ENCODE results near the gene DIPK1A. TPM values are rescaled to one million over a fixed set of nuclear protein-coding genes. Genes with fewer than 3 reads are reported as not detected.

The DIPK1A gene
- total RNA-seq, 2 experiments from 2014 or later: 11.6 TPM

DNA sequence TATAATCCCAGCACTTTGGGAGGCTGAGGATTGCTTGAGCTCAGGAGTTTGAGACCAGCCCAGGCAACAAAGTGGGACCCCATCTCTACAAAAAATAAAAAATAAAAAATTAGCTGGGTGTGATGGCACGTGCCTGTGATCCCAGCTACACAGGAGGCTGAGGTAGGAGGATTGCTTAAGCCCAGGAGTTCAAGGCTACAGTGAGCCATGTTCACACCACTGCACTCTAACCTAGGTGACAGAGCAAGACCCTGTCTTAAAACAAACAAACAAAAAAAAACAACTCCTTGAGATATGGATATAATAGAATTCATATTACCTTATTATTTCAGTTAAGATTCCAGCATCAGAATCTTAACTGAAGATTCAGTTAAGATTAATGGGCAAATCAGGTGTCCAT, 77.1 kb downstream of the DIPK1A start:
- no peak for ATAC-seq (ENCODE audit: low read depth)
- no peak for DNase-seq
- no peaks in the 10 kb centered on the region for H3K27me3 Mint-ChIP-seq
- no peaks in the 10 kb centered on the region for H3K9me3 Mint-ChIP-seq
- no peak overlapping the region for H3K27ac Mint-ChIP-seq
- peaks cover 20% of the 10 kb centered on the region for H3K4me1 Mint-ChIP-seq
- H3K36me3 Mint-ChIP-seq: peaks cover 6% of the 10 kb centered on the region
- no peak overlapping the region for H3K4me3 Mint-ChIP-seq
- POLR2A ChIA-PET: interaction anchor here (1.6 kb wide), 1 partner anchor 77 kb away, joined by 9 read pairs; the partner anchor contains the start of gene DIPK1A

DNA sequence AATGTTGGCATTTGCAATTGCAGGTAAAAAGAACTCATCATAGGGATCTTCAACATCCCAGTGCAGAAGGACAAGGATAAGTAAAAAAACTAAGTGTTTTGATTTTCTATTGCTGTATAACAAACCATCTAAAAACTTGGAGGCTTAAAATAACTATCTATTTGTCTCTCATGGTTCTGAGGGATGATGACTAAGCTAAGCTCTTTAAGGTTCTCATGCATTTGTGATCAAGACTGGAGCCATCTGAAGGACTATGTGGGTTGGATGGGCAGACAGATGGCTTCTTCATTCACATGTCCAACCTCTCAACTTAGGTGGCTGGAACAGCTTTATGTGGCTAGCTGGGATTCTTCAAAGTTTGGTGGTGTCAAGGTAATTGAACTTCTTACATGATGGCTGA, 78.0 kb downstream of the DIPK1A start:
- Mint-ChIP-seq H3K4me3 (no peak overlapping the region), H3K9me3 (no peaks in the 10 kb centered on the region), H3K27me3 (no peaks in the 10 kb centered on the region), H3K27ac (peak overlapping the region; percentile 10), H3K36me3 (peaks cover 6% of the 10 kb centered on the region), H3K4me1 (peaks cover 20% of the 10 kb centered on the region)
- ATAC-seq (ENCODE audit: low read depth) (no peak), DNase-seq (no peak)
- POLR2A ChIA-PET: interaction anchor here (1.6 kb wide), 1 partner anchor 78 kb away, joined by 9 read pairs; the partner anchor contains the start of gene DIPK1A

DNA sequence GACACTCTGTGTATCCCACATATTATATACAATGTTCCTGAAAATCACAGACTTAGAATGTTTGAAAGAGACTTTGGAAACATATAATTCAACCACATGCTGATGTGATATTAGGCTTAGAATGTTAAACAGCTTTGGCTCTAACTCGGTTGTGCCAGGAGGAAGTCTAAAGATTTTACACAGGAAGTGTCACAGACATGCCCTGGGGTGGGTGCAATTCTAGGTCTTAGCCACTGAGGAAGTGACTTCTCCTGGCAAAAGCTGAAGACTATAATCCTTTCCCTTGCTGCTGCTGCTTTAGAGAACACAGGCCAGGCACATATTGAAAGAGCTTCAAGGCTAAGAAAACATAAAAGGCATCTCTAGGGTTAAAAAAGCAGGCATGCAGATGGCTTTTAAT, 78.4 kb downstream of the DIPK1A start:
- H3K4me3 Mint-ChIP-seq: no peak overlapping the region
- ATAC-seq (ENCODE audit: low read depth) (peak; percentile 94), DNase-seq (no peak)
- H3K4me1 Mint-ChIP-seq: peaks cover 24% of the 10 kb centered on the region
- H3K36me3 Mint-ChIP-seq: peaks cover 6% of the 10 kb centered on the region
- H3K27me3 Mint-ChIP-seq: no peaks in the 10 kb centered on the region
- no peaks in the 10 kb centered on the region for H3K9me3 Mint-ChIP-seq
- no peak overlapping the region for H3K27ac Mint-ChIP-seq
- POLR2A ChIA-PET: interaction anchor here (1.6 kb wide), 1 partner anchor 78 kb away, joined by 9 read pairs; the partner anchor contains the start of gene DIPK1A

DNA sequence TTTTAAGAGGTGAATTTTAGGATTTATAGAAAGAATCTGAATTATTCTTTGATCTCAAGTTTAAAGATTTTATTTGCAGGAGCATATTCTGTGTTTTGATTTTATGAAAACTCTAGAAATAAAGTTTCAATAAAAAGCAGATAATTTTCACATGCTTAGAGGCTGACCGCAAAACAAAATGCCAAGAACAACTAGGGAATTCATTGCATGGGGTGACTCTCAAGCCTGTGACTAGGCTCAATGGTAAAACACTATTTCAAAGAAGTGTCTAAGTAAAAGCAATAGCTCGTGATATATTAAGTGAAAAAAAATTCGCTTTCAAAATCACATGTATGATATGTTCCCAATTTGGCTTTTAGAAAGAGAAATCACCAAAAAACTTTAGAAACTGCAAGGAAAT, 79.9 kb downstream of the DIPK1A start:
- DNase-seq: no peak
- no peaks in the 10 kb centered on the region for H3K27me3 Mint-ChIP-seq
- ATAC-seq (ENCODE audit: low read depth): no peak
- H3K4me1 Mint-ChIP-seq: peaks cover 32% of the 10 kb centered on the region
- no peaks in the 10 kb centered on the region for H3K9me3 Mint-ChIP-seq
- POLR2A ChIA-PET: no interaction called here
- H3K27ac Mint-ChIP-seq: no peak overlapping the region
- no peak overlapping the region for H3K4me3 Mint-ChIP-seq
- peaks cover 4% of the 10 kb centered on the region for H3K36me3 Mint-ChIP-seq

DNA sequence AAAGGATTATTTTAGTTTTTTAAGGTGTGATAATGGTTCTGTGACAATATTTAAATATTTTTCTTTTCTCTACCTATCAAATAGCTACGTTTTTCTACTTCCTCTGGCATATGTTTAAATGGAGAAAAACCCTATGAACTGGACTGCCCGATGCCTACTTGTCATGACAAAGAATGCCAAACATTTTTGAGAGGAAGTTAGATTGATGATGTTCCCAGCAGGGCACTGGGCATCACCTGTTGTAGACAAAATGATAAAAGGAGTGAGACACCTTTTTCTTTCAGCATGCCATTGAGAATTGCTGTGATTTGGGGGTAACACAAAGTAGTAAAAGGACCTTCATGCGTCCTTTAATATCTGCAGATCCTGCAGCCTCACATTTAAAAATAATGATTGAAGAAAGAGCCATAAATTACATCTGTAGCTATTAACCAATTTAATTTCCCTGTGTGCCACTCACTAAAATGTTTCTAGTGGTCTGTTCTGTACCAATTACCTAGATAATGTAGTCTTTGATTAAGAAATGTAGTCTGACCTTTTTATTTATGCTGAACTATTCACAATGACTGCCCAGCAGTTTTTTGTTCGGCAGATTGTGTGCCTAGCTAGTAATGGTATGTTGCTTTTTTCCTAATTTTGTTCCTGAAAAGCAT, 81.8 kb downstream of the DIPK1A start:
- ATAC-seq (ENCODE audit: low read depth) (no peak), DNase-seq (no peak)
- Mint-ChIP-seq H3K9me3 (no peaks in the 10 kb centered on the region), H3K36me3 (peaks cover 13% of the 10 kb centered on the region), H3K4me3 (no peak overlapping the region), H3K4me1 (peaks cover 32% of the 10 kb centered on the region), H3K27ac (no peak overlapping the region), H3K27me3 (no peaks in the 10 kb centered on the region)
- POLR2A ChIA-PET: no interaction called here

DNA sequence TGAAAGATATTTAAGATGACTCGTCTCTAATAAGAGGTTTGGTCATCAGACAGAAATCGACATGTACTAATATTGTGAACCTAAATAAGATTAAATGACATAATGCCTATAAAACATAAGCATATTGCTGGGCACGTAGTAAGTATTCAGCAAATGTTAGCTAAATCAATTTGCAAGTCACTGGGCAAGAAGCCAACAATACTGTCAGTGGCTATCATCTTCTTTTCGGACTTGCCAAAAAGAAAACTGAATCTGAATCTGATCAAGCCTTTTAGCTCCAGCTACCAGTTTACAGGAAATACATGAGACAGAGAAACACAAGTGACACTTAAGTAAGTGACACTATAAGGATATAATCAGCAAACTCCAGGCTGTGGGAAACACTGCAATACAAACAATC, 83.5 kb downstream of the DIPK1A start:
- H3K4me1 Mint-ChIP-seq: peaks cover 23% of the 10 kb centered on the region
- no peaks in the 10 kb centered on the region for H3K9me3 Mint-ChIP-seq
- no peaks in the 10 kb centered on the region for H3K27me3 Mint-ChIP-seq
- ATAC-seq (ENCODE audit: low read depth): no peak
- peaks cover 21% of the 10 kb centered on the region for H3K36me3 Mint-ChIP-seq
- peak overlapping the region; percentile 63 for H3K4me3 Mint-ChIP-seq
- no peak for DNase-seq
- POLR2A ChIA-PET: interaction anchor here (0.5 to 2.4 kb wide), 3 partner anchors 31 to 467 kb away, joined by 3 to 14 read pairs (median 3); partner anchors contain the start of gene DIPK1A
- peak overlapping the region; percentile 72 for H3K27ac Mint-ChIP-seq

DNA sequence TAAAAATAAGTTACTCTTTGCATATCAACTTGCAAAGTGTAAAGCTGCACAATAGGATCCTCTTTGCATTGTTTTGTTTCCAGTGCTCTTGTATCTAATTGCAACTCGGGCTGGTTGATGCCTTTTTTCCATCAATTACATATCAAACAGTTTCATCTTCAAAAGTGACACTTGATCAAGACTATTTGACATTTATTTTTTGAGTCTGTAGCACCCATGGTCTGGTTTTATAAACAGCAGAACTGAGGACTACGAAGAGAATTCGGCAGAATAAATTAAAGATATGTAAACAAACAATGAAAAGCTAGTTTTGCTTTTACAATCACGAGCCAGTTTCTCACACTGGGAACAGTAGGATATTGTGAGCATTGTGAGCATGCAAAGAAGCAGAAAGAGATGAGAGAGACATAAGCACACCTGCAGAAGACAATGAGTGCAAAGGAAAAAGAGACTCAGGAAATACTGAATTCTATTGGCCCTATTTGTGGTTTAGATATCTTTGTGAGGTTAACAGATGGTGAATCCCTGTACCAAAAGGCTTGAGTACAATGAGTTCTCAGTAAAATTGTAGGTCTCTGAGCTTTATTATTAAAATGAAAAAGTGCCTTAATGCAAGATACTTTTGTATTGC, 84.1 kb downstream of the DIPK1A start:
- no peaks in the 10 kb centered on the region for H3K27me3 Mint-ChIP-seq
- peak overlapping the region; percentile 72 for H3K27ac Mint-ChIP-seq
- peaks cover 19% of the 10 kb centered on the region for H3K4me1 Mint-ChIP-seq
- ATAC-seq (ENCODE audit: low read depth) (peak; percentile 36), DNase-seq (no peak)
- POLR2A ChIA-PET: interaction anchor here (0.5 to 2.4 kb wide), 3 partner anchors 31 to 468 kb away, joined by 3 to 14 read pairs (median 3); partner anchors contain the start of gene DIPK1A
- peak overlapping the region; percentile 63 for H3K4me3 Mint-ChIP-seq
- no peaks in the 10 kb centered on the region for H3K9me3 Mint-ChIP-seq
- H3K36me3 Mint-ChIP-seq: peaks cover 27% of the 10 kb centered on the region

DNA sequence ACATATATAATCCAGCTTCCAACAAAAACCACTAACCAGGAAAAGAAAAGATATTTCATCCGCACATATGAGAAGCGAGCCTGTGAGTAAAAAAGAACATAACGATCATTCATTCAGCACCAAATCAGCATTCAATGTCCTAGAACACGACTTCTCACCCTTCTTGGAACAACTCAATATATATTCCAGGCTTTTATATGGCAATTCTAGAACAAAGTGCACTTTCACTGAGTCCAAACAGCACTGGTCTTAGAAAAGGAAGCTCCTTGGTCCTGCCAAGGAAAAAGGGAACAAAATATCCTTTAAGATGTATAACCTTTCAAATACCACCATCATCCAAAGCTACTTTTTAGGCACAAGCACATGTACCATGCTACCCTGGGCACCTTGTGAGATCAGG, 84.9 kb downstream of the DIPK1A start:
- no peak for DNase-seq
- H3K4me3 Mint-ChIP-seq: no peak overlapping the region
- no peak for ATAC-seq (ENCODE audit: low read depth)
- POLR2A ChIA-PET: interaction anchor here (0.6 to 2.4 kb wide), 2 partner anchors 85 to 196 kb away, joined by 3 to 14 read pairs; partner anchors contain the start of gene DIPK1A
- H3K4me1 Mint-ChIP-seq: peaks cover 18% of the 10 kb centered on the region
- no peaks in the 10 kb centered on the region for H3K9me3 Mint-ChIP-seq
- no peaks in the 10 kb centered on the region for H3K27me3 Mint-ChIP-seq
- H3K27ac Mint-ChIP-seq: no peak overlapping the region
- peaks cover 29% of the 10 kb centered on the region for H3K36me3 Mint-ChIP-seq

DNA sequence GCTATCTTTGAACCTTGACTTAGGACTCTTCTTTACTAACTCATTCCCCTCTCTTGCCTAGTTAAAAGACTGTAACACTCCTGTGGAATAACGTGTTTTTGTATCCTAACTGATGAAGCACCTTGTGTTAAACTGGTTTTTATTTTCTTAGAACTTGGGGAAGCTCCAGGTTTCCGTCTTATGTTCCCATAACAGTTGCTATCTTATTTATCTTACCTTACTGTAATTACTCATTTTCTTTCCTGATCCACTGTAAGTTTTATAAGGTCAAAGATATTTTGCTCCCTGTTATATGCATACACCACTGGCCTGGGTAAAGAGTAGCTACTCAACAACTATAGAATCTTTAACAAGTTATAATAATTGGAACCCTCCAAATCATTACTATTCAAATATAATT, 86.3 kb downstream of the DIPK1A start:
- Mint-ChIP-seq H3K4me3 (no peak overlapping the region), H3K4me1 (peaks cover 18% of the 10 kb centered on the region), H3K9me3 (no peaks in the 10 kb centered on the region), H3K27me3 (no peaks in the 10 kb centered on the region), H3K27ac (no peak overlapping the region), H3K36me3 (peaks cover 25% of the 10 kb centered on the region)
- ATAC-seq (ENCODE audit: low read depth) (no peak), DNase-seq (no peak)
- POLR2A ChIA-PET: no interaction called here

DNA sequence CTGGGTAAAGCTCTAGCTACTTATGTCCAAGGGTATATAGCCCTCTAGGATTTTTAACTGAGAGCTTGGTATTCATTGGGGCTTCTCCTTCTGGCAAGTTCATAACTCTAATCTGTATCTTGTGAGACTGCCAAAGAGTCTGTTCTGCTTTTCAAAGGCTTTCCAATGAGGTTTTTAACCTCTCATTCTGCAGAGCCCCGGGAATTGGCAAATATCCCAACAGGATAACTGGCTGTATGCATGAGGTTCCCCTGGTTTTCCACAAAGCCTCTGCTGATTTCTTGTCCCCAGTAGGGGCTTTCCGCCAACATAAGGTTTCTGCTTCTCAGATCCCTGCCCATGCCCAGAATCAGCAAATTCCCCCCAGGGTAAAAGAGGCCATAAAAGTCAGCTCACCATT, 88.5 kb downstream of the DIPK1A start:
- no peak for ATAC-seq (ENCODE audit: low read depth)
- Mint-ChIP-seq H3K9me3 (no peaks in the 10 kb centered on the region), H3K27me3 (no peaks in the 10 kb centered on the region), H3K4me3 (no peak overlapping the region), H3K27ac (no peak overlapping the region), H3K4me1 (peaks cover 8% of the 10 kb centered on the region), H3K36me3 (peaks cover 25% of the 10 kb centered on the region)
- DNase-seq: no peak
- POLR2A ChIA-PET: no interaction called here

DNA sequence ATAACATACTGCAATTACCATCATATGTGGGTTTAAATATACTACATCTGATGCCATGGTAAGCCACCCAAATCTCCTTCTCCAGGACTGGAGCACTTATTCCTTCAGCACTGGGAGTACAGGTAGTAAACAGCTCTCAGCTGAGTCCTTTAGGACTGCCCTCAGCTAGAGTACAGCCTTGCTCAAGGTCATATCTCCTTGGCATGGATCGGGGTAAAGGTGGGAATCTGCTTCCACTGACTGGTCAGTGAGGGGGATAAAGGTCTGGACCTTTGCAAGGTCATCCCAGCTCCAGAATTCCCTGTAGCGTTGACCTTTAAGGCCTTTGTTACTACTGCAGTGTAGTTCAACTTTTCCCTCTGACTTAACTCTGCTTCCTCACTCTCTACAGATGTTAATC, 90.7 kb downstream of the DIPK1A start:
- Mint-ChIP-seq H3K4me1 (peaks cover 3% of the 10 kb centered on the region), H3K27me3 (no peaks in the 10 kb centered on the region), H3K9me3 (no peaks in the 10 kb centered on the region), H3K27ac (no peak overlapping the region), H3K4me3 (no peak overlapping the region), H3K36me3 (peaks cover 25% of the 10 kb centered on the region)
- ATAC-seq (ENCODE audit: low read depth): no peak
- POLR2A ChIA-PET: interaction anchor here (0.7 kb wide), 1 partner anchor 92 kb away, joined by 4 read pairs; no protein-coding TSS in a partner anchor
- no peak for DNase-seq

DNA sequence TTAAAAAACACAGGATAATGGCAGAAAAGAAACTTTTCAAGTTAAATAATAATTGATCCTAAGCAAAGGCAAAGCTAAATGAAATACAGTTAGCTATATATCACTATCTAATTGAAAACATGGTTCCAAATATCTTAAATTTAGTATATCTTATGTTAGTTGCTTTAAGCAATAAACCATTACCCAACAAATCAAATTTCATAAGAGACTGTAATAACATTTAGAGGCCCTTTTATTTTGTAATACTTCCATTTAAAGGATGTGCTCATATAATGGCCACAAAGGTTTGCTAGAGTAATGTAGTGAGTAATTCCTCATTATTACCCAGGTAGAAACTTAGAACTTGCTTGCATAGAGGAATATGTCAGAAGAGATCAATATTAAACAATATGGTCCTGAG, 97.1 kb downstream of the DIPK1A start:
- no peaks in the 10 kb centered on the region for H3K9me3 Mint-ChIP-seq
- no peaks in the 10 kb centered on the region for H3K27me3 Mint-ChIP-seq
- no peak overlapping the region for H3K4me3 Mint-ChIP-seq
- H3K27ac Mint-ChIP-seq: no peak overlapping the region
- DNase-seq: no peak
- peaks cover 8% of the 10 kb centered on the region for H3K4me1 Mint-ChIP-seq
- H3K36me3 Mint-ChIP-seq: peaks cover 8% of the 10 kb centered on the region
- POLR2A ChIA-PET: no interaction called here
- ATAC-seq (ENCODE audit: low read depth): no peak

DNA sequence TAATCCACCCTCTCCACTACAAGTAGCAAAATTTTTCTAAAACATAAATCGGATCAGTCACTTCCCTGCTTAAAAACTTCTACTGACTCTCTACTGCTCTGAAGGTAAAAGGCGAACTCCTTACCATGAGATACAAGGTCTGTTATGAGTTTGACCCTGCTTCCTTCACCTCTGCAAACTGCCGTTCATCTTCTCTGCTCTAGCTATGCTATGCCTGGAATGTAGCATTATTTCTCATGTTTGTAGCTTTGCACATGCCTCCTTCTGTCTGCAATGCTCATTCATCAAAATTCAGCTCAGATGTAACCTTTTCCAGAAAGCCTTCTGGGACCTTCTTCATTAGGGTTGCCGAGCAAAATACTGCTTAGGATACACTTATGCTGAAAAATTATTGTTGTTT, 98.7 kb downstream of the DIPK1A start:
- ATAC-seq (ENCODE audit: low read depth) (no peak), DNase-seq (no peak)
- H3K4me3 Mint-ChIP-seq: no peak overlapping the region
- H3K36me3 Mint-ChIP-seq: peaks cover 8% of the 10 kb centered on the region
- no peaks in the 10 kb centered on the region for H3K9me3 Mint-ChIP-seq
- no peaks in the 10 kb centered on the region for H3K27me3 Mint-ChIP-seq
- no peak overlapping the region for H3K27ac Mint-ChIP-seq
- peaks cover 15% of the 10 kb centered on the region for H3K4me1 Mint-ChIP-seq
- POLR2A ChIA-PET: no interaction called here

Data from activated naive CD8-positive, alpha-beta T cell treated with anti-CD3 and anti-CD28 coated beads, Interleukin-2, amount 10 ng/mL, durations not matched to agents 7 days and 5 days (primary cell).